Panc1 (cell line): ENCODE results near the gene USP3. TPM values are rescaled to one million over a fixed set of nuclear protein-coding genes. Genes with fewer than 3 reads are reported as not detected.

Experiments used
- ATAC-seq: fragments of 200-7000 bp; cut with Tn5 transposase; 2 replicates; pipeline ENCODE4 v1.9.1; 2020; ENCODE audit warnings: mild to moderate bottlenecking, moderate library complexity
- BruUV-seq: library from RNA; stranded (reverse); fragments of 400-500 nt; replicated peaks from 2 replicates; lab custom pipeline; 2021; lab: Mats Ljungman, UMichigan
- CTCF ChIA-PET: fragments of 300-600 bp; sonication (Branson Sonifier 250); formaldehyde crosslinking; loops from one replicate; lab custom pipeline; 2022; ENCODE audit warnings: antibody characterized with exemption; lab: Charles Lee
- POLR2A ChIA-PET: fragments of 300-600 bp; sonication (Branson Sonifier 250); formaldehyde crosslinking; loops from one replicate; lab custom pipeline; 2022; ENCODE audit warnings: antibody characterized with exemption; lab: Charles Lee
- DNase-seq: peaks from one replicate; pipeline ENCODE4 v3.0.0-alpha.2; 2010; ENCODE audit warnings: low read depth, low spot score
- H3K27ac ChIP-seq: 2 replicates; pipeline ENCODE4 v1.5.1; 2011; ENCODE audit warnings: mild to moderate bottlenecking, low read length, inconsistent platforms
- H3K27me3 ChIP-seq: fragments of 200-500 bp; sonication (Bioruptor generic); 2 replicates; pipeline ENCODE4 v1.6.0; 2014; ENCODE audit warnings: low read length, inconsistent platforms; ENCODE audit not compliant: control insufficient read depth, insufficient read depth
- H3K36me3 ChIP-seq: fragments of 200-500 bp; sonication (Bioruptor generic); 2 replicates; pipeline ENCODE4 v1.5.1; 2014; ENCODE audit warnings: inconsistent platforms, mild to moderate bottlenecking, low read length, moderate library complexity; ENCODE audit not compliant: control insufficient read depth, insufficient read depth
- H3K4me1 ChIP-seq: 2 replicates; pipeline ENCODE4 v1.5.1; 2011; ENCODE audit warnings: inconsistent platforms, mild to moderate bottlenecking, low read length, moderate library complexity; ENCODE audit not compliant: control insufficient read depth, insufficient read depth
- H3K4me3 ChIP-seq, 2 experiments: 2 replicates each; pipeline ENCODE4 v1.5.1; 2011 to 2012; ENCODE audit warnings: low read depth in 2 of 2, low read length in 2 of 2, mild to moderate bottlenecking in 2 of 2, inconsistent platforms in 1 of 2, moderate library complexity in 1 of 2
- H3K9me3 ChIP-seq: fragments of 200-500 bp; sonication (Bioruptor generic); 2 replicates; pipeline ENCODE4 v1.5.1; 2014; ENCODE audit warnings: low read depth, mild to moderate bottlenecking, inconsistent platforms, low read length, moderate library complexity; ENCODE audit not compliant: control insufficient read depth, insufficient read depth
- CTCF ChIP-seq: fragments of 450-650 bp; IDR thresholded peaks from 2 replicates; pipeline ENCODE4 v1.5.1; 2017; ENCODE audit warnings: mild to moderate bottlenecking
- POLR2AphosphoS5 ChIP-seq: IDR thresholded peaks from 2 replicates; pipeline ENCODE4 v1.6.1; 2012; ENCODE audit warnings: mild to moderate bottlenecking, low read depth, low read length, moderate library complexity
- REST ChIP-seq, 2 experiments: IDR thresholded peaks; 2 replicates each; pipeline ENCODE4 v1.6.1; 2011 to 2012; ENCODE audit warnings: low read depth in 2 of 2, control low read depth in 1 of 2, low read length in 1 of 2, mild to moderate bottlenecking in 1 of 2, moderate library complexity in 1 of 2; ENCODE audit not compliant: insufficient read depth in 1 of 2
- SIN3A ChIP-seq: IDR thresholded peaks from 2 replicates; pipeline ENCODE4 v1.6.1; 2012; ENCODE audit warnings: low read depth, mild to moderate bottlenecking, low read length, moderate library complexity, borderline replicate concordance; ENCODE audit not compliant: insufficient read depth
- TCF7L2 ChIP-seq: IDR thresholded peaks from 2 replicates; pipeline ENCODE4 v1.6.1; 2011; ENCODE audit warnings: mild to moderate bottlenecking, low read depth, low read length, inconsistent platforms
- in situ Hi-C: cut with HindIII; loops from 2 replicates; pipeline ENCODE4 v1.10.0; 2016; ENCODE audit warnings: low sequenced_read_pairs, low pct_unique_long_range_greater_than_20kb
- intact Hi-C: fragments of 100-400 bp; cut with micrococcal nuclease; formaldehyde crosslinking; loops from one replicate; pipeline ENCODE4 v1.10.0; 2022; ENCODE audit not compliant: unreplicated experiment
- total RNA-seq: library from RNA; stranded (reverse); gene quantifications from one replicate; pipeline ENCODE4 v1.2.1, GENCODE V29; 2021; ENCODE audit not compliant: unreplicated experiment

Gene USP3
- total RNA-seq, 1 experiment from 2014 or later, result 51.4 TPM

- Histone ChIP-seq H3K27me3 (no peaks in the 10 kb centered on the region), H3K27ac (no peak overlapping the region), H3K9me3 (no peaks in the 10 kb centered on the region), H3K4me1 (peaks cover 22% of the 10 kb centered on the region), H3K4me3 (no peak overlapping the region), H3K36me3 (no peaks in the 10 kb centered on the region)
- CTCF ChIA-PET, result interaction anchor here (0.7 kb wide), 1 partner anchor 669 kb away, joined by 4 read pairs; no protein-coding TSS in a partner anchor
- POLR2A ChIA-PET, result interaction anchor here (0.6 kb wide), 2 partner anchors 20 to 35 kb away, joined by 4 read pairs; no protein-coding TSS in a partner anchor
- TF ChIP-seq POLR2AphosphoS5 (no peak), REST (IDR thresholded peaks at IDR 0.05; ENCODE audit: insufficient read depth in 1 of 2, low read depth in 2 of 2, low read length in 1 of 2) (no peak), TCF7L2 (no peak), SIN3A (no peak), CTCF (no peak)
- DNase-seq, result no peak
- intact Hi-C loops, result no loop called here
- no TSS peak for BruUV-seq
- in situ Hi-C loops, result no loop called here
- ATAC-seq, result no peak
Observed at GRCh38 chr15:63483521-63484371, 20.6 kb upstream of the USP3 start.

GRCh38 chr15:63484433-63485186 lies 19.8 kb upstream of the USP3 start:
- Histone ChIP-seq H3K36me3 (no peaks in the 10 kb centered on the region), H3K9me3 (no peaks in the 10 kb centered on the region), H3K4me3 (no peak overlapping the region), H3K4me1 (peaks cover 22% of the 10 kb centered on the region), H3K27ac (no peak overlapping the region), H3K27me3 (no peaks in the 10 kb centered on the region)
- no peak for TF ChIP-seq CTCF
- TF ChIP-seq SIN3A, result no peak
- TF ChIP-seq TCF7L2, result no peak
- TF ChIP-seq POLR2AphosphoS5, result no peak
- no peak for TF ChIP-seq REST (IDR thresholded peaks at IDR 0.05; ENCODE audit: insufficient read depth in 1 of 2, low read depth in 2 of 2, low read length in 1 of 2)
- no TSS peak for BruUV-seq
- no peak for DNase-seq
- POLR2A ChIA-PET, result interaction anchor here (0.6 kb wide), 1 partner anchor 35 kb away, joined by 4 read pairs; no protein-coding TSS in a partner anchor
- in situ Hi-C loops (no loop called here), intact Hi-C loops (no loop called here)
- CTCF ChIA-PET, result no interaction called here
- no peak for ATAC-seq
